ENCODE data around the gene SFN.

DNA sequence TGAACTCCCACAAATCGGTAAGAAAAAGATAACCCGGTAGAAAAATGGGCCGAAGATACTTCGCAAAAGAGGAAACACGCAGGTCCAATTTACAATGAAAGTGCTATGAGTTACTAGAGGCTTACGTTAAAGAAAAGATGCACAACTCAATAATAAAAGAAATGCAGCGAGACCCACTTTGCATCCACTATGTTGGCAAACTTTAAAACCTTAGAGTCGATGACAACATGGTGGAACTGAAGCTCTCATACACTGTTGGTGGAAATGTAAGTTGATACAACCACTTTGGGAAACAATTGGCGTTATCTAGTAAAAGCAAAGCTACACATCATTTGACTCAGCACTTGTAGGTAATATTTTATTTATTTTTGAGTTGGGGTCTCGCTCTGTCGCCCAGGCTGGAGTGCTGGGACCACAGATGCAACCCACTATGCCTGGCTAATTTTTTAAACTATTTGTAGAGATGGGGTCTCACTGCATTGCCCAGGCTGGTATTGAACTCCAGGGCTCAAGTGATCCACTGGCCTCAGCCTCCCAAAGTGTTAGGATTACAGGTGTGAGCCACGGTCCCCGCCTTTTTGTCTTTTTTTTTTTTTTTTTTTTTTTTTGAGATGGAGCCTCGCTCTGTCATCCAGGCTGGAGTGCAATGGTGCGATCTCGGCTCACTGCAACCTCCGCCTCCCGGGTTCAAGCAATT lies 38.0 kb downstream of the SFN start:
- TF ChIP-seq, protein P1, sequence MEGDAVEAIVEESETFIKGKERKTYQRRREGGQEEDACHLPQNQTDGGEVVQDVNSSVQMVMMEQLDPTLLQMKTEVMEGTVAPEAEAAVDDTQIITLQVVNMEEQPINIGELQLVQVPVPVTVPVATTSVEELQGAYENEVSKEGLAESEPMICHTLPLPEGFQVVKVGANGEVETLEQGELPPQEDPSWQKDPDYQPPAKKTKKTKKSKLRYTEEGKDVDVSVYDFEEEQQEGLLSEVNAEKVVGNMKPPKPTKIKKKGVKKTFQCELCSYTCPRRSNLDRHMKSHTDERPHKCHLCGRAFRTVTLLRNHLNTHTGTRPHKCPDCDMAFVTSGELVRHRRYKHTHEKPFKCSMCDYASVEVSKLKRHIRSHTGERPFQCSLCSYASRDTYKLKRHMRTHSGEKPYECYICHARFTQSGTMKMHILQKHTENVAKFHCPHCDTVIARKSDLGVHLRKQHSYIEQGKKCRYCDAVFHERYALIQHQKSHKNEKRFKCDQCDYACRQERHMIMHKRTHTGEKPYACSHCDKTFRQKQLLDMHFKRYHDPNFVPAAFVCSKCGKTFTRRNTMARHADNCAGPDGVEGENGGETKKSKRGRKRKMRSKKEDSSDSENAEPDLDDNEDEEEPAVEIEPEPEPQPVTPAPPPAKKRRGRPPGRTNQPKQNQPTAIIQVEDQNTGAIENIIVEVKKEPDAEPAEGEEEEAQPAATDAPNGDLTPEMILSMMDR (conservative IDR thresholded peaks at IDR 0.05; ENCODE audit: low read length) = no peak
- no peak for TF ChIP-seq EZH2phosphoT487 (IDR thresholded peaks at IDR 0.05; ENCODE audit: borderline replicate concordance)

Data from Loucy (cell line).